KOPT-K1 (cell line): ENCODE measurements around the gene RCAN2.

Experiments
- H3K27ac ChIP-seq: fragments of 200-600 bp; sonication (generic); 2 replicates; pipeline ENCODE4 v1.5.1; 2016; ENCODE audit warnings: antibody characterized with exemption, mild to moderate bottlenecking, low read depth, low read length; ENCODE audit not compliant: poor library complexity, severe bottlenecking
- H3K36me3 ChIP-seq: fragments of 200-600 bp; sonication (generic); 2 replicates; pipeline ENCODE4 v1.5.1; 2017; ENCODE audit warnings: antibody characterized with exemption, mild to moderate bottlenecking, low read length, moderate library complexity; ENCODE audit not compliant: insufficient read depth
- H3K9me3 ChIP-seq: fragments of 200-600 bp; sonication (generic); 2 replicates; pipeline ENCODE4 v1.5.1; 2017; ENCODE audit warnings: antibody characterized with exemption, low read length, mild to moderate bottlenecking; ENCODE audit not compliant: insufficient read depth, poor library complexity, severe bottlenecking

RCAN2 gene

DNA sequence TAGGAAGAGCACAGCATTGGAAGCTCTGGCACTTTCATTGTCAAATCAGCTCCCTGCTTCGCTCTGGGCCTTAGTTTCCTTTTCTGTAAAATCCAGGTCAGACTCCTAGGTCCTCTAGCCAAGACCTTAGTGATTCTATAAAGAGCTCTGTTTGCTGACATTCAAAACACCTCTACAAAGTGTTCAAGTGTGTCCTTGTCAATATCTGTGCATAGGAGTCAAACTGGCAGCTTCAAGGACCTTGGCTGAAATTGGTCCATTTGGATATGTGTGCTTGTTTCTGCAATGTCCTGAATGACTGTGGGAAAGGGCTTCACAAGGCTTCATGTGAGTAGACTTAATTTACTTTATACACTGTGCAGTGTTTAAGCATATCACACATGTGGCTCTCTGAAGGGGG, 246.6 kb downstream of the RCAN2 start:
- Histone ChIP-seq H3K9me3 (no peaks in the 10 kb centered on the region), H3K27ac (no peak overlapping the region), H3K36me3 (no peaks in the 10 kb centered on the region)

DNA sequence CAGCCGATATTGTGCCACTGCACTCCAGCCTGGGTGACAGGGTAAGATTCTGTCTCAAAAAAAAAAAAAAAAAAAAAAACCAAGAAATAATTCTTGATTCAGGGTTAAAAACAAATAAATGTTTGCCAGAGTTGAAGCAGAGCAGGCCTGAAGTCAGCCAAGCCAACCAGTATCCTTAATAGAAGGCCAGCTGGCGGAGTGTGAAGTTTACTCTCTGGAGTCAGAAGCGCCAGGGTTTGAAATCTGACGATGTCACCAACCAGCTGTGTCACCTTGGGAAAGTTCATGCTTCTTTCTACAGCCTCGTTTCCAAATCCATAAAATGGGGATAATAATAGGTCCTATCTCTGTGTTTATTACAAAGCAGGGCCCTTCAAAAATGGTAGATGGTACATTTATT, 247.5 kb downstream of the RCAN2 start:
- Histone ChIP-seq H3K9me3 (no peaks in the 10 kb centered on the region), H3K36me3 (no peaks in the 10 kb centered on the region), H3K27ac (no peak overlapping the region)

DNA sequence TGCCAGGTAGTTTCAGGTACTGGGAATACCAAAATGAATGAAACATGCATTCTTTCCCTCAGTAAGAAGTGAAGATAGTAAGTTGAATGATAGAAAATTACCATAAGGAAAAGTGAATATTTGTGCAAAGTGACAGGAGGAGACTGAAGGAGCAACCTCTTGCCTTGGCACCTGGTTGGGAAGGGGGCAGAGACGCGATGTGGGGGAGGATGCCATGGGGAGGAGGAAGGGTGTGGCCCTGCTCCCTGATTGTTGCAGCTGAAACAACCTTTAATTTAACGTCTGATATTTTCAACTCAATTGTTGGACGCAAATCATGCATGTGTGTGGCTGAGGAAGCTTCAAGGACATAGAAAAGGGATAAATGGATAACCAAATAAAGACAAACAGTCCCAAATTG, 248.3 kb downstream of the RCAN2 start:
- Histone ChIP-seq H3K36me3 (no peaks in the 10 kb centered on the region), H3K9me3 (no peaks in the 10 kb centered on the region), H3K27ac (no peak overlapping the region)

DNA sequence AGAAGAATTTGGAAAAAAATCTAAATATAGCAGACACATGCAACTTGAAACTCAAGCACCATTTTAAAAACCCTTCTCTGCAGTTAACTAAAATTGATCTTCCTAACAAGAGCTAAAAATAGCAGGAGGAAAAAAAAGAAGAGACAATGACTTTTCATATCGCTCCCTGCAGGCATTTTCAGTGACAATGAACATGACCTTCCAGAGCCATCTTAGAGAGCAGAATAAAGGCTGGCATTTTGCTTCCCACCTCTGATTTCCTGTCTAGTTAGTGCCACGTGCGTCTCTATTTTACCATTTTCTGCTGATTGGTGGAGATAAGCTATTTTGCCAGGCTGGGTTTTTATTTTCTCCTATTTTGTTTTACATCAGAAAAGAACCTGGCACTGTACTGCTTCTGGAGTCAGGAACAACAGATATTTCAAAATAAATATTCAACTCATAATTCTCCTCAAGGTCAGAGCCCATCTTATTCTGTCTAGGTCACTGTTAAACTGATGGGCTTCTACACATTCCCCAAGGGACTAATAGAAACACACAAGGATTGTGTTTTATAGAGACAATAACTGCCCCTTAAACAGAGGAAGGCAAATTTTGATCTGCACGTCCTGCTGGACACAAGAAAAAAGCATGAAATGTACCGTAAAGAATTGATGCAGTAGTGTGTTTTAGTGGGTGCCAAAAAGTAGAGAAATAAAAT, 250.2 kb downstream of the RCAN2 start:
- Histone ChIP-seq H3K27ac (no peak overlapping the region), H3K36me3 (no peaks in the 10 kb centered on the region), H3K9me3 (no peaks in the 10 kb centered on the region)

DNA sequence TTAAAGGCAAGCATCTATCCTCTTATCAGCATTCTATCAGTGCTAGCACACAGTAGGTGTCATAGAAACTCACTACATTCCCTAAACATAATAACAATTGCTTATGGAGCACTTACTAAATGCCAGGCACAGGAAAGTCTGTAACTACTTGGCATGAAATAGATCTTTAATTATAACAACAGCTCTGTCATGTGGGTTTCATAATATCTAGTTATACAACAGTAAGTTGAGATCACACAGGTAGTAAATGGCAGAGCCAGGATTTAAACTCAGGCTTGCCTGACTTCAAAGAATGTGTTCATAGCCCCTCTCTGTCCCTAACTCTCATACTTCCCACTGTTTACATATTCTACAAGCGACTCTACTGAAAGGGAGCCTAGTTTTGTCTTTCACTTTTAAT, 254.5 kb downstream of the RCAN2 start:
- Histone ChIP-seq H3K36me3 (no peaks in the 10 kb centered on the region), H3K9me3 (no peaks in the 10 kb centered on the region), H3K27ac (no peak overlapping the region)

DNA sequence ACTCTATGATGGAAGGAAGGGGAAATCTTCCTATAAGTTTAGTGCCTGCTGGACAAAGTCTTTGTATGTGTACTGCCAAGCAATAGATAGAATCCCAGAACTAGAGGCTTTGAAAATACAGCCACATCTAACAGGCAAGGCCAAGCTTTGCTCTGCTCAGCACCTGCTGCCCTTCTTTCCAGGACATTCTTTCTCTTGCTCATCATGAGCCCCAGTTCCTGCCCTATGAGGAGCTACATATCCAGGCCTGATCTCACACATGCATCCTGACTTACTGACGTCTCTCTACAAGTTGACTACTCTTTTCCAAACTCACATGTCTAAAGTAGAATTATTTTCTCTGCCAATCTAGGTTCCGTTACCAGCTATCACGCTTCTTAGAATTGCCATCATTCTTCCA, 256.0 kb downstream of the RCAN2 start:
- H3K9me3 ChIP-seq: no peaks in the 10 kb centered on the region
- no peak overlapping the region for H3K27ac ChIP-seq
- H3K36me3 ChIP-seq: no peaks in the 10 kb centered on the region

DNA sequence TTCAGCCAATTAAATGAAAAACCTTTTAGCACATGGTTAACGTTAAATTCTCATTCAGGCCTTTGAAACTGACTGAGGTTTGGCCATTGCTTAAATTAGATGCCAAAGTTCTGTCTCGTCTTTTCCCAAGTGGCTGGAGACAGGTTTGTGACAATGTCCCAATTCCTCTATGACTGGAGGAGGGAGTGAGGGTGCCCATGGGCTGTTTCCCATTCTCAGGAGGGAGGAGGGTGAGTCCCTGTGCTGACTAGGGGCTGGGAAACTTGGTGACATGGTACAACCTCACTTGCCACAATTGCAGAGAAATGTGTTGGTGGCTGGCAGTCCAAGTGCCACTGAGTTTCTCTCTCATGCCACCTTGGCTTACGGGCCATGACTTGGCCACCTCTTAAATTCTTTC, 256.5 kb downstream of the RCAN2 start:
- Histone ChIP-seq H3K9me3 (no peaks in the 10 kb centered on the region), H3K36me3 (no peaks in the 10 kb centered on the region)

DNA sequence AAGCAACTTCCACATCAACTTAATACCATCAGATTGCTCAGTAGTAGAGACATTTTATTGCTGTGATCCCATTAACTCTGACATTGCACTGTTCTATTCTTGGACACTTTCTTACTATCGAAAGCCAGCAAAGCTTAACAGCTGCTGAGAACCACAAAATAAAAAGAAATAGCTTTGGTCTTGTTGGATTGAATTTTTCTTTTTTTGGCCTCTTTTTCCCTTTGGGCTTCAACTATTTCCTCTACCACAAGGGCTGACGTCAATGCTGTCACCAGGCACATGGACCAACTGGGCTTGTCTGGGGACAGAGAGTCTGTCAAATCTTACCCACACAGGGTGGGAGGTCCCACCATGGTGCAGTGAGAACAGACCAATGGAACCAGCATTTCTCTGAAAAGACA, 257.1 kb downstream of the RCAN2 start:
- Histone ChIP-seq H3K36me3 (no peaks in the 10 kb centered on the region), H3K9me3 (no peaks in the 10 kb centered on the region), H3K27ac (no peak overlapping the region)

More for the DNA sequence above, 256.5 kb downstream of the RCAN2 start:
- no peak overlapping the region for H3K27ac ChIP-seq

DNA sequence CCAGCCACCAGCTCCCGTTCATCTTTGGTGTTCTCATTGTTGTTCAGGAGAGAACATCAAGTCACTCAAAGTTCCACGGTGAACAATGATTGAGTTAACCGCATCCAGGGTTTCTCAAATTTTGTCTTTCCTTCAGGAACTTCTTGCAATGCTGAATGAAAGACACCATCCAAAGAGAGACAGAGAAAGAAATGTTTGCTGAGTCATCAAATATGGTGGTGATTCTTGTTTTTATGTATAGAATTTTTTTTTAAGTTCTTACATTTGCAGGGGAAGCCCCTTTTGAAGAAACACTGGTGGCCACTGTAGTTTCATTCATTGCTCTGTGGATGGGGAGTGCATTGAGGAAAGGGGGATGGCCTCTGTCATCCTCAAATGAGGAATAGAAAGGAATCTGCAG, 258.1 kb downstream of the RCAN2 start:
- Histone ChIP-seq H3K27ac (no peak overlapping the region), H3K9me3 (no peaks in the 10 kb centered on the region), H3K36me3 (no peaks in the 10 kb centered on the region)

DNA sequence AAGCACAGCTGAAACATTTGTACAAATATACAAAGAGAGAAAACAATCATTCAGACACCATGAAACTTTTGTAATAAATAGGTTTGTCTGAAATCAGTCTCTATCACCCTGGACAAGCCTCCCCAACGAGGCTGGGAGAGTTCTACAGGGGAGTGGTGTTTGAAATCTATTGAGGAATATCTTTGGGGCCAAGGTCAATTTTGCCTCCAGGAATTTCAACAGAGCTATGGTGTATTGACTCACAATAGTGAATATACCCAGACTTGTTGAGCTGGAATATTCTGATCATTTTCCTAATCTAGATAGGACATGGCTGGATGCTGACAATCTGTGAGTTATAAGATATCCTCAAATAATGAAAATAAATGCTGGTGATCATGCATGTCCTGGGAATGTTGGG, 269.0 kb downstream of the RCAN2 start:
- Histone ChIP-seq H3K27ac (no peak overlapping the region), H3K9me3 (no peaks in the 10 kb centered on the region), H3K36me3 (no peaks in the 10 kb centered on the region)

DNA sequence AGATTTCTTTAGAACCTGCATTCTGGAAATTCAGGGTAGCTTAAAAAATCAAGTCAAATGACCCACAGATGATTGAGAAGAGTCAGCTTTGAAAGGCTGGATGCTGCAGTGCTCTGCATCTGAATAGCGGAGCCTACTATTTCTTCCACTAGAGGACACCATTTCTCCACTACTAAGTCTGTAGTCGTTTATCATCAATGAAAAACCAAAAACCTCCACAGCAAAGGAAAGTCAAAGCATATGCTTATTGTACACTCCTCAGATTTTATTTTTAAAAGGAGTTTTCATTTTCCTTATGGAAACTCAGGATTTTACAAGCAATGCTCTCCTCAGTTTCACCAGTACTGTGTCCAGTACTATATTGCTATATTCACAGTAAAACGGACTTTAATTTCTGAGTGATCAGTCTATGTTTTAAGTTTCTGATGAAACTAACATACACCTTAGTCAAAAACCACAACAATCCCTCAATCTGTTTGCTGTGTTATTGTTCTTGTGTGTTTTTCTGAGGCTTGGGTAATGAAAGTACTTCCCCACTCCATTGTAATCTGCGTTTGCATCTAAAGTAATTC, 269.9 kb downstream of the RCAN2 start:
- H3K9me3 ChIP-seq: no peaks in the 10 kb centered on the region
- no peaks in the 10 kb centered on the region for H3K36me3 ChIP-seq
- H3K27ac ChIP-seq: no peak overlapping the region

DNA sequence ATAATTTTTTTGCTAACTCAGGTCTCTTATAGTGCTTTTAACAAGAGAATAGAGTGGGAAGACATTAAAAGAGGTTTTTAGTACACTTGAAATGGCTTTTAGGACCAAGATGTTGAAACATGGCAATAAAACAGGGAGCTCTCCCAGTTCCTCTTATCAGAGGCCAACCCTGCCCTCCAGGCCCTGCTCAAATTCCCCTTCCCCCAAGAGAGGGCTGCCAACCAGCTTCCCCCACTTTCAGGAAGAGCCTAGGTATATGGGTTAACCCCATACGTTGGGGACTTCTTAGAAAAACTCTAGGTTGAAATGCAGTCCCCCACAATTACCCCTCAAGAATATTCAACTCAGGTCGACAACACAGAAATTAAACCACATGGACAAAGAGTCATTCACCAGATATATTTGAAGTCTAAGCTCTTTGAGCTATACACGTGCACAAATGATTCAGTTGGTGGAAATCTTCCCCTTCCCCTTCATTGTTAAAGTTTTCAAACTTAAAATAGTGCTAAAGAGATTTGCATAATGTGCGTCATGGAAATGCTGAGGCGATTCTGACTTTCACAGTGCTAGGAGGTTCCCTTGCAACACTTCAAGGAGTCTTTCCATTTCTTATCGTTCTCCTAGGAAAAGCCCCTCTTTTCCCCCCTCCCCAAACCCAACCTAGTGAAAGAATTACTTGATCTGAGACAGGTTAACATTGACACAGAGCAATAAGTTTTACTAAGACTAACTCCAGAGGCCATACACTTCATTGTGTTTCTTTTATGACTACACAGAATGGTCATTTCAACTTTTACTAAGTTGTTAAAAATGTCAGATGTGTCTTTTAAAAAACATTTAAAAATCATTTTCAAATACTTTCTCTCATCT, 270.7 kb downstream of the RCAN2 start:
- Histone ChIP-seq H3K36me3 (no peaks in the 10 kb centered on the region), H3K9me3 (no peaks in the 10 kb centered on the region), H3K27ac (no peak overlapping the region)

DNA sequence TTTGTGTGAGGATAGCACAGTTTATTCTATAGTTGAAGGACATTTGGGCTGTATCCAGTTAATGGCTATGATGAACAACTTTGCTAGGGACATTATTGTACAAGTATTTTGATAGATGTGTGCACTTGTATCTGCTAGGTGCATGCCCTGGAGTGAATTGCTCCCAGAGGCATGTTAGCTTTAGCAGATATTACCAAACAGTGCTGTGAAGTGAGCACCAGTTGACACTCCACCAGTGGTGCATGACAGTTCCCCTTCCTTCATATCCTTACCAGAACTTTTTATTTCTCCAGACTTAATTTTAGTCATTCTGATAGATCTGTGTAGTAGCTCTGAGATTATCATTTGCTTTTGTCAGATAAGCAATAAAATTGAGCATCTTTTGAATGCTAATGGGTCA, 271.6 kb downstream of the RCAN2 start:
- no peaks in the 10 kb centered on the region for H3K36me3 ChIP-seq
- no peak overlapping the region for H3K27ac ChIP-seq

DNA sequence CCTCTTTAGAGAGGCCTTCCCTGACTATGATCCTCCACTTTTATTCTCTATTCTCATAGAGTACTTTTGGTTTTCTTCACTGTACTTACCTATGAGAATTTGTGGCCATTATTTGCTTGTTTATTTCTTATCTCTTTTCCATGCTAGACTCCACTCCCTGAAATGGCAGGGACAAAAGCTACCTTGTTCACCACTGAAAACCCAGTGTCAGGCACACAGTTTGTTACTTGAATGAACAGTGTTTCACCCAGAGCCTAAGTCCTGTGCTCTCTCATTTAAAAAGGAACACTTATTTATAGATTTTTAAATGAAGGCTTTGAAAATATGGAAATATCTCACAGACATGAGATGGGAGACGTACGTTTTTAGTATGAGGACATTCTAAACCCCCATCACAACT, 272.8 kb downstream of the RCAN2 start:
- no peaks in the 10 kb centered on the region for H3K9me3 ChIP-seq
- H3K36me3 ChIP-seq: no peaks in the 10 kb centered on the region
- no peak overlapping the region for H3K27ac ChIP-seq

More for the DNA sequence above, 271.6 kb downstream of the RCAN2 start:
- no peaks in the 10 kb centered on the region for H3K9me3 ChIP-seq

DNA sequence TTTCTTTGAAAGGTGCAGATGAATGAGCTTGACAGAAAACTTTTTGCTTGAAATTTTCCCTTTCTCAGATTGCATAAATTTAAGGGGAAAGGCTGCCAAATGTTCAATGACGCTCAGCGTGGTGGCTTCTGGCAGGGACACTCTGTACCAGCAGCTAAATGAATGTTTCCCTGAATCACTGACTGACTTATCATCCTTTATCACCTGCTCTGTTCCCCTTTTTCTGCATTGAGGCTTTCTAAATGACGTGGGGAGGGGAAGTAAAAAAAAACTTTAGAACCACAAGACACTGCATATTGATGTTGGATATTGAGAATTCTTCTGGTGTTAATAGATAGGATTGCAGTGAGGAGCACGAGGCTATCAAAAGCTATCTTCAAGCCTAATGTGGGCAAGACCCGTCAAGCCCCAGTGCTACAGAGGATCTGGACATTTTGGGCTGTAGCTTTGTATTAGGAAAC, 273.5 kb downstream of the RCAN2 start:
- H3K9me3 ChIP-seq: no peaks in the 10 kb centered on the region
- no peaks in the 10 kb centered on the region for H3K36me3 ChIP-seq
- H3K27ac ChIP-seq: no peak overlapping the region
